ENCODE data around the gene SH3GL3. TPM values are rescaled to one million over a fixed set of nuclear protein-coding genes. Genes with fewer than 3 reads are reported as not detected.

SH3GL3 gene
- total RNA-seq, 1 donor from 2014 or later = not detected

- intact Hi-C loops (cut with micrococcal nuclease) = no loop called here
These were observed 211.6 kb downstream of the SH3GL3 start for GRCh38 chr15:83658430-83659416.

- intact Hi-C loops (cut with micrococcal nuclease) = no loop called here
These were observed 212.3 kb downstream of the SH3GL3 start for GRCh38 chr15:83659417-83659812.

GRCh38 chr15:83665480-83665879, 218.3 kb downstream of the SH3GL3 start:
- intact Hi-C loops (cut with micrococcal nuclease) = no loop called here

Other genes starting within 250 kb of the SH3GL3 start
- 14.9 and 16.3 TPM in 2 replicates for gene HDGFL3, start 239.5 kb upstream of the SH3GL3 start, total RNA-seq
- not detected in 2 replicates for gene BNC1, start 162.7 kb upstream of the SH3GL3 start, total RNA-seq
- gene ADAMTSL3, start 206.8 kb downstream of the SH3GL3 start, total RNA-seq = 0.07 TPM in 1 of 2 replicates, not detected in the other

Data from T-helper 2 cell treated with Interferon-gamma antibody and Interleukin-4, amounts not matched to agents 100 ng/mL and 5 ng/mL, for 36 hours (primary cell).